ENCODE data around the gene DDX1. TPM values are rescaled to one million over a fixed set of nuclear protein-coding genes. Genes with fewer than 3 reads are reported as not detected.
A peak's percentile ranks its signal among the peaks of the same experiment; 100 is the strongest.

The DDX1 gene
- total and polyA plus RNA-seq, 2 experiments from 2014 or later: 72.6 to 101 TPM

GRCh38 chr2:15672961-15673918, 81.6 kb downstream of the DDX1 start:
- in situ Hi-C loops (cut with MboI): no loop called here
- Histone ChIP-seq H3K36me3 (ENCODE audit: low read depth) (no peaks in the 10 kb centered on the region), H4K20me1 (ENCODE audit: insufficient read depth) (no peaks in the 10 kb centered on the region), H3K4me2 (ENCODE audit: unreplicated experiment) (no peak overlapping the region), H3K9me2 (ENCODE audit: insufficient read depth) (no peaks in the 10 kb centered on the region), H3K27ac (no peak overlapping the region), H3K27me3 (replicated peaks; ENCODE audit: insufficient read depth) (no peaks in the 10 kb centered on the region), H3K9ac (no peak overlapping the region), H3K79me2 (ENCODE audit: insufficient read depth) (no peaks in the 10 kb centered on the region), H3F3A (ENCODE audit: insufficient read depth) (no peaks in the 10 kb centered on the region), H3K4me1 (ENCODE audit: insufficient read depth) (no peaks in the 10 kb centered on the region), H2AFZ (no peak overlapping the region), H3K4me3 (no peak overlapping the region), H3K9me3 (ENCODE audit: low read depth) (no peaks in the 10 kb centered on the region)
- 47 to 50% methylated on average over 14 of the region's 14 CpGs for WGBS, 2 experiments (ENCODE audit: low coverage in 1 of 2, low lambda C conversion rate in 2 of 2, missing lambda C conversion rate in 2 of 2)
- TF ChIP-seq EZH2phosphoT487 (IDR thresholded peaks at IDR 0.05; ENCODE audit: insufficient read depth, low read depth) (no peak), EZH2 (IDR thresholded peaks at IDR 0.05; ENCODE audit: insufficient read depth, poor library complexity, severe bottlenecking) (no peak)
- DNase-seq: no peak

DNA sequence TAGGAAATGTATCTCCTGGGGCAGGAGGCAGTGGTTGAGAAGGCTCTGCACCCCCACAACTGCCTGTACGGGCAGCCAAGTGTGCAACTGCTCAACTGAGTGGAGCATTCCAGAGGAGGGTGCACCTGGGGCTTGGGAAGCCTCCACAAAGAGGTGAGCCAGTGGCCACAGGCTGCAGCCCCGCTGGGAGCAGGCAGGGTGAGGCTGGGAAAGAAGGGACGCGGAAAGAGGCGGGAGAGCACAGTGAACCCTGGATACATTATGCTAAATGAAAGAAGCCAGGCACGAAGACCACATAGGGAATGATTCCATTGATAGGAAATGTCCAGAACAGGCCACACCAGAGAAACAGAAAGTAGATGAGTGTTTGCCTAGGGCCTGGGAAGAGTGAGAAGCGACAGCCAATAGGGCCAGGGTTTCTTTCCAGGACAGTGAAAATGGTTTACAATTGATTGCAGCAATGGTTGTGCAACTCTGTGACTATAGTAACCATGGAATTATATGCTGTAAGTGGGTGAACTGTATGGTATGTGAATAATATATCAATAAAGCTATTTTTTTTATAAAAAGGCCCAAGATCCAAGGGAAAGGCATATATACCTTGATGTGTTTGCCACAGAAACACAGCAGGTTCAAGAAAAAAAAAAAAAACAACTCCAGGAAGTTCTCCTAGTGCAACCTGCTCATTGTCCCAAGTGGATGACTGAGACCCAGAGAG, 82.4 kb downstream of the DDX1 start:
- Histone ChIP-seq H3K9me2 (ENCODE audit: insufficient read depth) (no peaks in the 10 kb centered on the region), H3K27ac (no peak overlapping the region), H2AFZ (no peak overlapping the region), H3K4me2 (ENCODE audit: unreplicated experiment) (no peak overlapping the region), H3K4me1 (ENCODE audit: insufficient read depth) (no peaks in the 10 kb centered on the region), H4K20me1 (ENCODE audit: insufficient read depth) (no peaks in the 10 kb centered on the region), H3K9me3 (ENCODE audit: low read depth) (no peaks in the 10 kb centered on the region), H3F3A (ENCODE audit: insufficient read depth) (no peaks in the 10 kb centered on the region), H3K4me3 (no peak overlapping the region), H3K79me2 (ENCODE audit: insufficient read depth) (no peaks in the 10 kb centered on the region), H3K36me3 (ENCODE audit: low read depth) (no peaks in the 10 kb centered on the region), H3K9ac (no peak overlapping the region), H3K27me3 (replicated peaks; ENCODE audit: insufficient read depth) (no peaks in the 10 kb centered on the region)
- TF ChIP-seq EZH2 (IDR thresholded peaks at IDR 0.05; ENCODE audit: insufficient read depth, poor library complexity, severe bottlenecking) (no peak), EZH2phosphoT487 (IDR thresholded peaks at IDR 0.05; ENCODE audit: insufficient read depth, low read depth) (no peak)
- DNase-seq: peak; percentile 4
- WGBS, 2 experiments (ENCODE audit: low coverage in 1 of 2, low lambda C conversion rate in 2 of 2, missing lambda C conversion rate in 2 of 2): 56 to 70% methylated on average over 7 of the region's 7 CpGs
- in situ Hi-C loops (cut with MboI): no loop called here

DNA sequence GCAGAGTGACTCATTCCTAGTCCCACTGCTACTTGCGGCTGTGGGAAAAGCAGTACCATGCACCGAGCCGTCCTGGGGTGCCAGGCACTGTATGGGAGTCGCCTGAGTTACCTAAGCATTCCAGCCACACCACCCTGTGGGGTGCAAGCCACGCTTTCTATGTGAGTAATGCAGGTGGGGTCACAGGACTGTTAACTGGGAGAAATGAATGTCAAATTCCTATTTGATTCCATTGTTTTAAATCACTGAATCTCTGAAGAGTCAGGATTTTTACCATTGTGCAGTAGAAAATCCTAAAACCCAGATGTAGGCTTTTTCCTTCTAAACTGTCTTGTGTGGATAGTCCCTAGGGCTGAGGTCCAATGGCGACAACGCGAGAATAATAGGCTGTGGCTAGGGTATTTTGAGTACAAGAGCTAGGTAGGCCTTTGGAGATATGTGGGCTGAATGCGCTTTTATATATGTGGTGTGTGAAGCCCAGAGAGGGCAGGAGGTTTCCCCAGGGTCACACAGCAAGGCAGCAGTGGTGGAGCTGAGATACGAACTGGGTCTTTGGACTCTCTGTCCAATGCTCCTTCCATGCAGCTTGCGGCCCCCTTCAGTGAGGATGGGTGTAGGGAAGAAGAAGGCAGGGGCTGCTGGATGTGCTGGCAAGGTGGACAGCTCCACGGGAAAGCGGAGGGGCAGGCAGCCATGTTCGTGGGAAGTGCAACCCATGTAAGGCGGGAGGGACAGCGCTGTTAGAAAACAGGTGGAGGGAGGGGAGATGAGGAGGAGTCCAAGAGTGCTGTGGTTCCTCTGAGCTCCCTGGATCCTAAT, 83.2 kb downstream of the DDX1 start:
- Histone ChIP-seq H3K36me3 (ENCODE audit: low read depth) (no peaks in the 10 kb centered on the region), H3K9ac (no peak overlapping the region), H3K27ac (no peak overlapping the region), H3K9me2 (ENCODE audit: insufficient read depth) (no peaks in the 10 kb centered on the region), H3K27me3 (replicated peaks; ENCODE audit: insufficient read depth) (no peaks in the 10 kb centered on the region), H3K4me3 (no peak overlapping the region), H3K9me3 (ENCODE audit: low read depth) (no peaks in the 10 kb centered on the region), H4K20me1 (ENCODE audit: insufficient read depth) (no peaks in the 10 kb centered on the region), H3F3A (ENCODE audit: insufficient read depth) (no peaks in the 10 kb centered on the region), H3K4me2 (ENCODE audit: unreplicated experiment) (no peak overlapping the region), H3K4me1 (ENCODE audit: insufficient read depth) (no peaks in the 10 kb centered on the region), H3K79me2 (ENCODE audit: insufficient read depth) (no peaks in the 10 kb centered on the region), H2AFZ (no peak overlapping the region)
- WGBS, 2 experiments (ENCODE audit: low coverage in 1 of 2, low lambda C conversion rate in 2 of 2, missing lambda C conversion rate in 2 of 2): 82% methylated on average over 16 of the region's 16 CpGs
- TF ChIP-seq EZH2phosphoT487 (IDR thresholded peaks at IDR 0.05; ENCODE audit: insufficient read depth, low read depth) (no peak), EZH2 (IDR thresholded peaks at IDR 0.05; ENCODE audit: insufficient read depth, poor library complexity, severe bottlenecking) (no peak)
- peak; percentile 12 for DNase-seq
- in situ Hi-C loops (cut with MboI): no loop called here

All from GM23248 (cell line).